HG03108 (cell line): ENCODE results near the gene PPM1F.
"Not testable (repeated sequence)": the region's sequence is repeated elsewhere in the genome, so short reads cannot be mapped to it uniquely, and the experiment has no call there.

Source experiments
- ATAC-seq: cut with Tn5 transposase; IDR thresholded peaks from one replicate; pipeline ENCODE4 v1.9.1; 2021; ENCODE audit warnings: moderate library complexity; ENCODE audit not compliant: unreplicated experiment

PPM1F gene

GRCh38 chr22:21902296-21903087 lies 50.2 kb downstream of the PPM1F start:
- ATAC-seq = peak; percentile 72

- ATAC-seq = no peak
Observed at GRCh38 chr22:21898354-21898896, 54.2 kb downstream of the PPM1F start.

DNA sequence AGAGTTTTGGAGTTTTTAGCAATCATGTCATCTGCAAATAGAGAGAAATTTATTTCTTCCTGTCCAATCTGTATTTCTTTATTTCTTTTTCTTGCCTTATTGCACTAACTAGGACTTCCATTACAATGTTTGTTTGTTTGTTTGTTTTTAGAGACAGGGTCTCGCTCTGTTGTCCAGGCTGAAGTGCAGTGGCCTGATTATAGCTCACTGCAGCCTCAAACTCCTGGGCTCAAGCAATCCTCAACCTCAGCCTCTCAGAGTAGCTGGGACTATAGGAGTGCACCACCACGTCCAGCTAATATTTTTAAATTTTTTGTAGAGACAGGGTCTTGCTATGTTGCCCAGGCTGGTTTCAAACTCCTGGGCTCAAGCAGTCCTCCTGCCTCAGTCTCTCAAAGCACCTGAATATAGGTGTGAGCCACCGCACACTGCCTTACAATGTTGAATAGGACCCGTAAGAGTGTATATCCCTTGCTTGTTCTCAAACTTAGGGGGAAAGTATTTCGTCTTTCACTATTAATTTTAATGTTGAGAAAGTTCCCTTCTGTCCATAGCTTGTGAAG lies 55.6 kb downstream of the PPM1F start:
- no peak for ATAC-seq

DNA sequence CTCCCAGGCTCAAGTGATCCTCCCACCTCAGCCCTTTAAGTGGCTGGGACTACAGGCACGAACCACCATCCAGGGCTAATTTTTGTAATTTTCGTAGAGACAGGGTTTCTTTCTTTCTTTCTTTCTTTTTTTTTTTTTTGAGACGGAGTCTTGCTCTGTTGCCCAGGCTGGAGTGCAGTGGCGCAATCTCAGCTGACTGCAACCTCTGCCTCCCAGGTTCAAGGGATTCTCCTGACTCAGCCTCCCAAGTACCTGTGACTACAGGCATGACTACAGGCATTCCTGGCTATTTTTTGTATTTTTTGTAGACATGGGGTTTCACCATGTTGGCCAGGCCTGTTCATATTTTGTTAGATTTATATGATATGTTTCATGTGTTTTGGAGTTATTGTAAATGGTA lies 56.4 kb downstream of the PPM1F start:
- ATAC-seq = not testable (repeated sequence)

GRCh38 chr22:21894799-21895198 lies 57.8 kb downstream of the PPM1F start:
- ATAC-seq = no peak

DNA sequence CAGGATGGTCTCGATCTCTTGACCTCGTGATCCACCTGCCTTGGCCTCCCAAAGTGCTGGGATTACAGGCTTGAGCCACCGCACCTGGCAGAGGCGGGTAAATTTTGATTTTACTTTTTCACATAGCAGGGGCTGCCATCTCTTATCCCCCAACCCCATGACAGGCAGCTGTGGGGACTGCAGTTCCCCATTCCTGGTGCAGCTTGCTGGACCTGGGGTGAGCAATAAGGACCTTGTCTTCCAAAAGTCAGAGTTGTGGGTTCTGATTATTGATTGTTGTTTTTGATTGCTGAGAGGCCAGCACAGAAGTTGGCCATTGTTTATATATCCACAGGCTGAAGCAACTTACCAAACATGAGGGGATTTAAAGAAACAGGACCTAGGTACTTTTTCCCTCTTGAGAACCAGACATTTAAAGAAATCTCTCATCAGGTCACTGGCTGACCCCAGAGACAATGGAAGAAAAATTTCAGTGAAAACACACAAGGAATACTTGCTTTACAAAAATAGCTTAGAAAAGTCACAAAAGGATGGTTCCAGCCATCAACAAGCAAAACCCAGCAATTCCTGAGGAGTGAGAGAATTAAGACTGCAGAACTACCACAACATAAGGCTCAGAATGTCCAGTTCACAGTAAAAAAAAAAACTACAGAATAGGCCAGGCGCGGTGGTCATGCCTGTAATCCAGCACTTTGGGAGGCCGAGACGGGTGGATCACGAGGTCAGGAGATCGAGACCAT lies 63.2 kb downstream of the PPM1F start:
- no peak for ATAC-seq

DNA sequence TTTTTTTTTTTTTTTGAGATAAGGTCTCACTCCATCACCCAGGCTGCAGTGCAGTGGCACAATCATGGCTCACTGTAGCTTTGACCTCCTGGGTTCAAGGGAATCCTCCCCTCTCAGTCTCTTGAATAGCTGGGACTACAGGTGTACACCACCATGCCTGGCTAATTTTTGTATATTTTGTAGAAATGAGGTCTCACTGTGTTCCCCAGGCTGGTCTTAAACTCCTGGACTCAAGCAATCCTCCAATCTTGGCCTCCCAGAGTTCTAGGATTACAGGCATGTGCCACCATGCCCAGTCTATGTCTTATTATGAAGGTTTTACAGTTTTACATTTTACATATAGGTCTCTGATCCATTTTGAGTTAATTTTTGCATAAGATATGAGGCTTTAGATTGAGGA lies 64.8 kb downstream of the PPM1F start:
- ATAC-seq = no peak

DNA sequence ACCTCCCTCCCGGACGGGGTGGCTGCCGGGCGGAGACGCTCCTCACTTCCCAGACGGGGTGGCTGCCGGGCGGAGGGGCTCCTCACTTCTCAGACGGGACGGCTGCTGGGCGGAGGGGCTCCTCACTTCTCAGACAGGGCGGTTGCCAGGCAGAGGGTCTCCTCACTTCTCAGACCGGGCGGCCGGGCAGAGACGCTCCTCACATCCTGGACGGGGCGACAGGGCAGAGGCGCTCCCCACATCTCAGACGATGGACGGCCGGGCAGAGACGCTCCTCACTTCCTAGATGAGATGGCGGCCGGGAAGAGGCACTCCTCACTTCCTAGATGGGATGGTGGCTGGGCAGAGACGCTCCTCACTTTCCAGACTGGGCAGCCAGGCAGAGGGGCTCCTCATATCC lies 68.7 kb downstream of the PPM1F start:
- ATAC-seq = not testable (repeated sequence)

DNA sequence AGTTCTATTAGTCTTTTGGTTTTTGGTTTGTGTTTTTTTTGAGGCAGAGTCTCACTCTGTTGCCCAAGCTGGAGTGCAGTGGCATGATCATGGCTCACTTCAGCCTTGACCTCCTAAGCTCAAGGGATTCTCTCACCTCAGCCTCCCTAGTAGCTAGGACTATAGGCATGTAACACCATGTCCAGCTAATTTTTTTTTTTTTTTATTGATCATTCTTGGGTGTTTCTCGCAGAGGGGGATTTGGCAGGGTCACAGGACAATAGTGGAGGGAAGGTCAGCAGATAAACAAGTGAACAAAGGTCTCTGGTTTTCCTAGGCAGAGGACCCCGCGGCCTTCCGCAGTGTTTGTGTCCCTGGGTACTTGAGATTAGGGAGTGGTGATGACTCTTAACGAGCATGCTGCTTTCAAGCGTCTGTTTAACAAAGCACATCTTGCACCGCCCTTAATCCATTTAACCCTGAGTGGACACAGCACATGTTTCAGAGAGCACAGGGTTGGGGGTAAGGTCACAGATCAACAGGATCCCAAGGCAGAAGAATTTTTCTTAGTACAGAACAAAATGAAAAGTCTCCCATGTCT lies 69.8 kb downstream of the PPM1F start:
- ATAC-seq = not testable (repeated sequence)

- ATAC-seq = no peak
Observed at GRCh38 chr22:21881841-21882753, 70.6 kb downstream of the PPM1F start.

DNA sequence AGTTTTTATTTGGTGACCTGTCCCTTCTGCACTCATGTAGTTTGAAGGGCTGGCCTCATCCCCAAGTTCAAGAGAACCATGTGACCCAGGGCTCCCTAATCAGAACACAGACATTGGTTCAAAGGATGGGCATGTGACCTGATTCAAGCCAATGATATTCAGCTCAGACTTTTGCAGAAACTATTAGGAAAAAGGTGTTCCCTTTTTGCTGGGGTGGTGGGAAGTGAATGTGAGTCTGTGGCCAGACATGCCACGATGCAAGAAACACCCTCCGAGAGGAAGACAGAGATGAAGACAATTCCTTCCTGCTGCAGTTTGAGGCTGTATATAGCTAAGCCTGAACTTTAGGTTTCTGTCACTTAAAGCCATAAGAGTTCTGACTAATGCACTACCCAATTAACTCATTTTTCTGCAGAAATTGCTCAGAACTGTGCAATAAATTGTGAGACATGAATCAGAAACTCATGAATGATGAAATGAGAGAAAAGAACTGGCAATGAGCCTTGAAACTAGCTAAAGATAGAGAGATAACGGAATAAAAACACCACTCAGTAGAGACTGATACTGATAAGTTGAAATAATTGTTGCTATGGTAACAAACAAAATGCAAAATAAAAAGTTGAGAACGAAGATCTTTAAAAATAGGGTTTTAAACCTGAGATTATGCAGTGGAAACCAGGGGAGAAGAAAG lies 76.0 kb downstream of the PPM1F start:
- no peak for ATAC-seq

DNA sequence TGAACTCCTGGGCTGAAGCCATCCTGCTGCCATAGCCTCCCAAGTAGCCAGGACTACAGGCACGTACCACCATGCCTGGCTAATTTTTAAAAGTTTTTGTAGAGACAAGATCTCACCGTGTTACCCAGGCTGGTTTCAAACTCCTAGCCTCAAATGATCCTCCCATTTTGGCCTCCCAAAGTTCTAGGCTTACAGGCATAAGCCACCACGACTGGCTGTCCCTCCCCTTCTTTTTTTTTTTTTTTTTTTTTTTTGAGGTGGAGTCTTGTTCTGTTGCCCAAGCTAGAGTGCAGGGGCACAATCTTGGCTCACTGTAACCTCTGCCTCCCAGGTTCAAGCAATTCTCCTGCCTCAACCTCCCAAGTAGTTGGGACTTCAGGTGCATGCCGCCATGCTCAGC lies 77.7 kb downstream of the PPM1F start:
- ATAC-seq = not testable (repeated sequence)

DNA sequence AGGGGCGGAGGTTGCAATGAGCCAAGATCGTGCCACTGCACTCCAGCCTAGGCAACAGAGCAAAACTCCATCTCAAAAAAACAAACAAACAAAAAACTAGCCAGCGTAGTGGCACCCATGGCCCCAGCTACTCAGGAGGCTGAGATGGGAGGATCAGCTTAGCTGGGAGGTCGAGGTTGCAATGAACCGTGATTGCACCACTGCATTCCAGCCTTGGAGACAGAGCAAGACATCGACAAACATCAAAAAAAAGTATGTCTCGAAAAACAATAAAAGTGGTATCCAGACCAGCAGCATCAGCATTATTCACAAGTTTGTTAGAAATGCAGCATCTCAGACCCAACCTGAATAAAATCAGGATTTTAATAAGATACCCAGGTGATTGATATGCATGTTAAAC lies 79.0 kb downstream of the PPM1F start:
- no peak for ATAC-seq

- ATAC-seq = not testable (repeated sequence)
Observed at GRCh38 chr22:21872741-21873140, 79.9 kb downstream of the PPM1F start.
